WTC11 (cell line): ENCODE measurements around the gene CT47C1.

ENCODE experiments used
- ATF3 ChIP-seq: sonication (generic); formaldehyde crosslinking; conservative IDR thresholded peaks from 2 replicates; pipeline ENCODE4 v1.8.1; 2022; ENCODE audit warnings: mild to moderate bottlenecking, missing genetic modification reagents
- CREB1 ChIP-seq: sonication (generic); formaldehyde crosslinking; IDR thresholded peaks from 2 replicates; pipeline ENCODE4 v1.8.0; 2023; ENCODE audit warnings: mild to moderate bottlenecking, missing genetic modification reagents
- TP53 ChIP-seq: sonication (generic); formaldehyde crosslinking; IDR thresholded peaks from 2 replicates; pipeline ENCODE4 v1.8.1; 2023; ENCODE audit warnings: mild to moderate bottlenecking, missing genetic modification reagents
- TF ChIP-seq, protein P1 (sequence below): fragments of 200-600 bp; IDR thresholded peaks from 2 replicates; pipeline ENCODE4 v1.8.0; 2022; ENCODE audit warnings: antibody characterized with exemption
- TF ChIP-seq, protein P2 (sequence below): sonication (generic); formaldehyde crosslinking; IDR thresholded peaks from 2 replicates; pipeline ENCODE4 v1.8.0; 2022; ENCODE audit warnings: mild to moderate bottlenecking, missing genetic modification reagents

DNA sequence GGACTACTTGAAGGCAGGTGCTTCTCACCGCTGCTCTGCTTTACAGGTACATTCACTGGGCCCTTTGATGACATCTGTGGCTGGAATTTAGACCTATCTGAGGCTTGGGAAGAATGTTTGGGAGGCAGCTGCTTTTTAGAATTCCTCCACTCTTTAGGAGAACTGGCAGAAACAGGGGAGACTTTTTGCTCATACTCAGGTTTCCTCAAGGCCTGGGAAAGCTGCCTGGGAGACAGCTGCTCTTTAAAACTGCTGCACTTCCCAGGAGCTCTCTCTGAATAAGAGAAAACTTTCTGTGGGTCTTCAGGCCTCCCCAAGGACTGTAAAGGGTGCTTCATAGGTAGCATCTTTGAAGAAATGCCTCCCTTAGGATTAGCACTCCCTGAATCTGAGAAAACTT lies 14.3 kb downstream of the CT47C1 start:
- TF ChIP-seq, protein P1, sequence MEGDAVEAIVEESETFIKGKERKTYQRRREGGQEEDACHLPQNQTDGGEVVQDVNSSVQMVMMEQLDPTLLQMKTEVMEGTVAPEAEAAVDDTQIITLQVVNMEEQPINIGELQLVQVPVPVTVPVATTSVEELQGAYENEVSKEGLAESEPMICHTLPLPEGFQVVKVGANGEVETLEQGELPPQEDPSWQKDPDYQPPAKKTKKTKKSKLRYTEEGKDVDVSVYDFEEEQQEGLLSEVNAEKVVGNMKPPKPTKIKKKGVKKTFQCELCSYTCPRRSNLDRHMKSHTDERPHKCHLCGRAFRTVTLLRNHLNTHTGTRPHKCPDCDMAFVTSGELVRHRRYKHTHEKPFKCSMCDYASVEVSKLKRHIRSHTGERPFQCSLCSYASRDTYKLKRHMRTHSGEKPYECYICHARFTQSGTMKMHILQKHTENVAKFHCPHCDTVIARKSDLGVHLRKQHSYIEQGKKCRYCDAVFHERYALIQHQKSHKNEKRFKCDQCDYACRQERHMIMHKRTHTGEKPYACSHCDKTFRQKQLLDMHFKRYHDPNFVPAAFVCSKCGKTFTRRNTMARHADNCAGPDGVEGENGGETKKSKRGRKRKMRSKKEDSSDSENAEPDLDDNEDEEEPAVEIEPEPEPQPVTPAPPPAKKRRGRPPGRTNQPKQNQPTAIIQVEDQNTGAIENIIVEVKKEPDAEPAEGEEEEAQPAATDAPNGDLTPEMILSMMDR = no peak
- TF ChIP-seq CREB1 (CRISPR knock-in tag) (no peak), TP53 (CRISPR knock-in tag) (no peak), ATF3 (no peak)
- TF ChIP-seq, protein P2, sequence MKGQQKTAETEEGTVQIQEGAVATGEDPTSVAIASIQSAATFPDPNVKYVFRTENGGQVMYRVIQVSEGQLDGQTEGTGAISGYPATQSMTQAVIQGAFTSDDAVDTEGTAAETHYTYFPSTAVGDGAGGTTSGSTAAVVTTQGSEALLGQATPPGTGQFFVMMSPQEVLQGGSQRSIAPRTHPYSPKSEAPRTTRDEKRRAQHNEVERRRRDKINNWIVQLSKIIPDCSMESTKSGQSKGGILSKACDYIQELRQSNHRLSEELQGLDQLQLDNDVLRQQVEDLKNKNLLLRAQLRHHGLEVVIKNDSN (CRISPR knock-in tag) = no peak
